Activated T-helper 9 cell treated with anti-CD3 and anti-CD28 coated beads, Interleukin-2, amount 50 U/mL, for 16 hours (primary cell): Measurements from ENCODE around the gene LRBA.

Experiments used
- DNase-seq: peaks from one replicate; pipeline ENCODE4 v3.0.0-alpha.2; 2020; ENCODE audit warnings: low read depth

LRBA gene

DNA sequence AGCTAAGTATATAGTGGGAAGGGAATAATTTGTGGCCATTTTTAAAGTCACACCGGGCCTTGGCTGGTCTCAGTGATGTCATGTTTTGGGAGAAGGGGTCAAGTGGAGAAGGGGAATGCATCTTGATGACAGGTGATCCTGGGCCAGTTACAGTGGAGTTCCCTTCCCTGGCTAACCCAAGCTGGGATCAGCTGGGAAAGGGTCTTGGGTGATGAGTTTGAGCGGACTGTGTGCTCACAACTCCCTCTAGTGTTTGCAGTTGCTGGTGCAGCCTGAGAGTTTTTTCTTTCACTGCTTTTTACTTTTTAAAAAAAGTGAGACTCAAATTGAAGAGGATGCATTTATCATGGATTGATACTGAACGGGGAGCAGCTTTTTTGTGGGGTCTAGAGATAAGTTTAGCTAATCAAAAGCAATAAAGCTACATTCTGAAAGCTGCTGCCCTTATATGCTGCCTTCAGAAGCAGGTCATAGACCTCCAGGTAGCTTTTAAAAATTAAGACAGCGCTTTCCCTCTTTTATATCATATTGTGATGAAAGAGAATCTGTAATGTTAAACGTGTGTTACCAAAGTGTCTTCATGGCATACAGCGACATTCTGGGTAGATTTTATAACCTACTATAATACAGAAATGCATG, 772.1 kb downstream of the LRBA start:
- DNase-seq: no peak

DNA sequence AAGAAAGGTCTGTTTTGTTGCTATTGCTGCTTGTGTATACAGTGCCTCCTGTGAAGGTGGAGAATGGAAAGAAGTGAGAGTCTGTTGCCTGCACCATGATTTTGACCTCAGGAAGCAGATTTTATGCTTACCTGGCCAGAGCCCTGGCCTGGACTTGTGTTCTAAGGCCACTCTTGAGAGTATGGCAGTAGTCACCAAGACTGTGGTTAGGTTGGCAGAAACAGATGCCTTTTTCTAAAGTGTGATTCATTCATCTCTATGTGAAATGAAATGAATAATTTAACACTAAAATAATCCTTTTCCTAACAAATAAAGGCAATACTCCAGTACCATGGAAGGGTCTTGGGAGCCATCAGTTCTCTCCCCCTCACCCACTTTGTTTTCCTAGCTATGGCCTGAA, 775.1 kb downstream of the LRBA start:
- no peak for DNase-seq

GRCh38 chr4:150238591-150238990, 776.5 kb downstream of the LRBA start:
- no peak for DNase-seq

DNA sequence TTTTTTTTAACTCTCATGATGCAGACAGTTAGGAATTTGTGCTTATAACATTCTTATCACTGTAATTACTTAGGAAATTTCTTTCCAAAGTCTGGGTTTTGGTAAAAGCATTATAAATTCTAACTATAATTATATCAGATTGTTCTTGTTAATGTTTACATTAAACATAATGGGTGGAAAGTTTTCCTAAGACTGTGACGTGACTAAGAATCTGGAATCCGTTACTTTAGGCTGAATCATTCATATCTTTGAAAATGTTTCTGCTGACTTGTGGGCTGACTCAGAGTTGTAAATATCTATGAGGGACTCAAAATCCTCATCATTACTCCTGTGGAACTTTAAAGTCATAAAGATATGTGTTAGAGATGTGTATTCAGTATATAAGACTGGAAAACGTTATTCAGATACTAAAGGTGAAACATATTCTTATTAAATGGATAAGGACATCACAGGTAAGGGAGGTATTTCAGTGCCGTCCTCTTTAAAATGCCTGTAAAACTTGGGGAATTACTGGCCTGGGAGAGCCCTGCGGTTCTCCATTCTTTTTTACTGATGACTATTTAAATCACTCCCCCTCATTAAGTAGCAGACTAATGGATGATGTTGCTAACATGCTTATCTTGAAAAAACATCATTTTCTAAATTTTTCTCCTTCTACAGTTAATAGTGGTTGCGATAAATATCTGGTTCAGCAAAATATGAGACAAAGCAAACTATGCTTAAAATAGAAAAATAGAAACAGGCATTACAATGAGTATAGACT, 777.8 kb downstream of the LRBA start:
- no peak for DNase-seq

DNA sequence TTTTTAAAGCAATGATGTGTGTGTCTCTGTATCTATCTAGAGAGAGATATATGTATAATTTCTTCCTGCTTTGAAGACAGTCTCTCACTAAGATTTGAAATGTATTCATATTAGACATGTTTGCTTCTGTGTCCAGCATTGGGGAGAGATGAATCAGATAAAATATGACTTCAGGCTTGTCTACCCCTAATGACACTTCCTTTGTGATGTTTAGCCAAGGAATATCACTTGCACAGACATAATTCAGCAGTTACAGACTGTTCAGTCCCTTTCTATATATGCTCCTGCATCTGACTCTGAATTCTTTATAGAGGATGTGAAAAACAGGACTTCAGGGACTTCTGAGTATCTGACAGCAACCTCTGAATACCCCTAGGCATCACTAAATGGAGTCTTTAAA, 778.5 kb downstream of the LRBA start:
- no peak for DNase-seq

- DNase-seq: no peak
Measured at GRCh38 chr4:150235808-150236271, 779.2 kb downstream of the LRBA start.

DNA sequence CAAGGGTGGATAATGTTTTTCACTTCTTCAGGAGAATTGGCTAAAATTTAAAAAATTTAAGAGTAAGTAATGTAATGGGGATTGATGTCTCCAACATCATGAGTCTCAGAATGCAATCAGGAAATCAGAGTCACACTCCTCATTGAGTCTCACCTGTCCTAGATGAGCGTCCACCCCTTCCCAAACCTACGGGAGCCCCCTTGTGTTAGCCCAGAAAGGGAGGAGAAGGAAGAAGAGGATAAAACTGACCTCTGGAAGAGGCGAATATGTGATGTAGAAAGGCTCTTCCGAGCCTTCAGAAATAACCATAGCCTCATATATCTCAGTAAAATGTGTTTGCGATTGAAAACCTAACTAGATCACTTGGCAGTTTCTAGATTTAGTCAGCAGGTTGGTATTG, 779.8 kb downstream of the LRBA start:
- DNase-seq: no peak

GRCh38 chr4:150234246-150234645, 780.8 kb downstream of the LRBA start:
- DNase-seq: no peak

GRCh38 chr4:150232029-150232428, 783.1 kb downstream of the LRBA start:
- DNase-seq: no peak

DNA sequence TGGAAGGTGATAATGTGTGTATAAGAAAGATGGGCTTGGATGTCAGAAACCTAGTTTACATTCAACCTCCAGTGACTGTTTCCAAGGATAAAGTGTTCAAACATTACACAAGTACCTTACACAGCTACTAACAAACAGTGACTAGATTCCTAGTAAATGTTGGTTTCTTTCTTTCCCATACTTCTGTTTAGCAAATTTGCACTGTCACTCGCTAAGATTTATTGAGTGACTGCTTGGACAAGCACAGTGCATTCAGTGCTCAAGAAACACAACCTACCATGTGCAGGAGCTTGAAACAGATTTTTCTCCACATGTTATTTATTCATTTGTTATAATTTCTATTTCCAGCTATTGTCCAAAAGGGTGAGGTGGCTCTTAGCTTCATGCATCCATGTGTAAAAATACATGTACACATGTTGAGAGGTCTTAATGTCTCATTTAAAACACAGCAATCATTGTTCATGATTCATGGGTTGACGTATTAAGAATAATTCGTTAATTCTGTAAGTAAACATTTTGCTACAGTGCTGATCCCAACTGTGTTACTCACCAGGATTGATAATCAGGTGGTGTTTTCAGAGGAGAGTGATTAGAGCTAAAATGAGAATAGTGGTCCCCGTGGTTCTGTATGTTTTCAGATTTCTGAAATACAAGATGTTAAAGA, 783.8 kb downstream of the LRBA start:
- no peak for DNase-seq

- no peak for DNase-seq
Measured at GRCh38 chr4:150230561-150230960, 784.5 kb downstream of the LRBA start.

DNA sequence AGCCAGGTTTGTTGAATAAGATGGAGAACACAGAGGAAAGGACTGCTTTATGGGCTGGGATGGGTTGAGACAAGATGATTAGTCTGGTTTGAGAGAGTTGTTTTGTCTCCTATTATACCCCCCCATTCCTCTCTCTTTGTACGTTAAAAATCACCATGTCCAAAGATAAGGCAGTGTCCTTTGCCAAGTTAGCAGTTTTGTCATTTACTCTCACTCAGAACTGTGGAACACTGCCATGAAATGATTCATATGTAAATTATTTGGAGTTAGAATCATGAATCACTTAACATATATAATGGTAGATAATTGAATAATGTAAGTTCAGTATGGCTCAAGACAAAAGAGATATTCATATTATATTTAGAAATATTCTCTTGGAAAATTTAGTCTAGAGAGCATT, 785.6 kb downstream of the LRBA start:
- no peak for DNase-seq

DNA sequence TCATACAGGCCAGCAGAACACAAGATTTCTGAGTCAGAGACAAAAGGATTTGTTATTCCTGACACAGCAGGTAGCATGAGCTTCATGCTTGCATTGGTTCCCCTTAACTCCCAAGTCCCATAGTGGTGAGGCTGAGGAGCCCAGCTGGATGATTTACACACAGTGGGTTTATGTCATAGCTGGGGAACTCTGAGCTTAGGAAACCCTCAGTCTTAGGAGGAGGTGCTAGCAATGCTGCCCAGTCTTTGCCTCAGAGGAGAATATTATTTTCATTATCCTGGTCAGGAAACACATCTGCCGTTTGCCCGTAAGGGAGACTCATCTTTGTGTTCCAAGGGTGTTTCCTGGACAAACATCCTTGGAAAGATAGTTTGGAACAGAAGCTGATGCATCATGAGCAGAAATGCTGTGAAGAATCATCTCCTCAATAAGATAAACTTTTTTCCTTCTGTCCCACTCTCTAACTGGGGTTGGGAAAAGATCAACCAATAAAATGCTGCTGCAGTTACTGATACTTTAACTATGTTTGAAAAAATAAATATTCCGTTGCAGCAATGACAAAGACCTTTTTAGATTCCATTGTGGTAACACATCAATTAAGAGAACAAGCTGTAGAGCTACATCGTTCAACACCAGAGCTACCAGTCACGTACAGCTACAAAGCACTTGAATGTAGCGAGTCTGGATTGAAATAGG, 790.0 kb downstream of the LRBA start:
- no peak for DNase-seq

DNA sequence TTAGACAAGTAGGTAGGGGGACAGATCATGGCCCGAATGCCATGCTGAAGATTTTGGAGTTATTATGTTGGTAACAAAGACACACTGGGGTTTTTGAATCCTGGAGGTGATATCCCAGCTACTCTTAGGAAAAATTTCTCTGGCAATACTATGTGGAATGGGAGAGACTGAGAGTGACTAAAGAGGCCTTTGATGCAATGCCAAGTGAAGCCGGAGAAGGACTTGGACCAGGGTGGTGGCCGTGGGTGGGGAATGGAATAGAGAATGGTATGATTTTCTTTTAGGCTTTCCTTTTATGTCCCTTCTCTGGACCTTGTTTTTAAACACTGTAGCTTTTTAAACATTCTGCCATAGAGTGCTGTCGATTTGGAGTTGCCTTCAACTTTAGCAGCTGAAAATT, 795.2 kb downstream of the LRBA start:
- DNase-seq: no peak

GRCh38 chr4:150218447-150218846, 796.6 kb downstream of the LRBA start:
- no peak for DNase-seq

- no peak for DNase-seq
Measured at GRCh38 chr4:150217808-150218207, 797.3 kb downstream of the LRBA start.

- DNase-seq: no peak
Measured at GRCh38 chr4:150217192-150217591, 797.9 kb downstream of the LRBA start.

DNA sequence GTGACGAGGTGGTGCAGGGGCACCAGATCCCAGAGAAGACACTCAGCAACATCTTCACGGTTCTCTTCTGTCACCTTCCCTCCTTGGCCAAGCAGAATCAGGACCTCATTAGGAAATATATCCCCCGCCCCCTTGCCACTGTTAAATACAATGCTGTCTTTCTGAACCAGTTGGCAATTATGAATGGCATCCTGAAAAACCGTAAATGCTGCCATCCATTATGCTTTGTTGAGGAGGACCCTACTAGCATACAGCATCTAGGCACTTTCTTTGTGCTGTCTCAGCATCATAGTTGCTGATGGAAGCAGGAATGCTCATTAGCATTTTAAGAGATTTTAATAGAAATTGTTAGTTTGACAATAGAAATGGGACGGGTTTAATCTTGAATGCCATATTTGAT, 798.4 kb downstream of the LRBA start:
- no peak for DNase-seq

DNA sequence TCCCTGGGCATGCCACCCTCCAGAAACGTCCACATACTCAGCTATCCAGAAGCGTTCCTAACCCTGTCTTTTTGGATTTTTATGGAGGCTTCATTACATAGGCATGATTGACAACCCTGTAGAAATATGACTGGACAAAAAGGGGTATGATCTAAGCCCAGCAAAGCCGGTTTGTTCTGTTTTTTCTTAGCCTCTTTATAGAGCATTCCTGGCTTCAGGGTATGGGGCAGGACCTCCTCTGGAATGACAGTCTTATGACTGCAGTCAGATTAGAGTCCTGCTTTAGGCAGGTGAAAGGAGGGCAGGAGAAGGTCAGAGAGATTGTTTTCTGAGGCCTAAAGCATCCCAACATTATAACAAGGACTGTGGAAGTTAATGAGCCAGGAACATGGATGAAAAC, 799.5 kb downstream of the LRBA start:
- no peak for DNase-seq
